ENCODE data around the gene FAM24A.
A peak's percentile ranks its signal among the peaks of the same experiment; 100 is the strongest.
"Not testable (repeated sequence)": the region's sequence is repeated elsewhere in the genome, so short reads cannot be mapped to it uniquely, and the experiment has no call there.

FAM24A gene, protein sequence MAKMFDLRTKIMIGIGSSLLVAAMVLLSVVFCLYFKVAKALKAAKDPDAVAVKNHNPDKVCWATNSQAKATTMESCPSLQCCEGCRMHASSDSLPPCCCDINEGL

DNA sequence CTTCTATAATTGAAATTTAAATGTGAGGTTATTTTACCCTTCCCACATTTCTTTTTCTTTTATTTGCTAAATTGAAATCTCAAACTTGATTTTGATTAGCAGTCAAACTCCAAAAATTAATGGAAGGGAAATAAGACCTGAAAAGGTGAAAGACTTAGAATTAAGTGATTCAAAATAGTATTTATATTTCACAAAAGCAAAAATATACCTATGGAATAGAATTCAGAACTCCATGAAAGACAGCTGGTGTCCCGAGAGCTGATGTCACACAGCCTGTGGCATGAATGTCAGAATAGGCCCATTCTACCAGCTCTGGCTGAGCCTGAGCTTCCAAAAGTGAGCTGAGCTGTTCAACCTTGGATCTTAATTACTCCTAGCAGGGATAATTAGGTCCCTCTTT, at the start of gene FAM24A:
FAM24A (plus strand) TSS at position 301 of the 400 bp plus-strand sequence. CDS start 1,025 bp downstream, outside the sequence.
- no peak for DNase-seq

DNA sequence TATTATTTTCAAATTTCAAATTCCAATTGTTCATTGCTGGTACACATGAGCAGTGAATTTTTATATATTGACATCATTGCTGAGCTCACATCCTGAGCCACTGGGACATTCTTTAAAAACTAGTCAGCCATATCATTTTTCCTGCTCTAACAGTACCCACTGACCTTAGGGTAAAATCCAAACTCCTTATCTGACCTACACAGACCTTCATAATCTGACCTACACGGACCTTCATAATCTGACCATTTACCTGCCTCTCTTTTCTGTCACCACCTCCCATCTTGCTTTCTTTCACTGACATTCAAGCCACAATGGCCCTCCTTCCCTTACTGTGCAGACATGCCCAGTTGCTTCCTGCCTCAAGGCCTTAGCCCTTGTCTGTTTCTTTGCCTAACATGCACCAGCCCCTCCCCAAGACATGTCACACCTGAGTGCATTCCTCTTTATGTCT, 48.7 kb upstream of the FAM24A start:
- no peak for DNase-seq

DNA sequence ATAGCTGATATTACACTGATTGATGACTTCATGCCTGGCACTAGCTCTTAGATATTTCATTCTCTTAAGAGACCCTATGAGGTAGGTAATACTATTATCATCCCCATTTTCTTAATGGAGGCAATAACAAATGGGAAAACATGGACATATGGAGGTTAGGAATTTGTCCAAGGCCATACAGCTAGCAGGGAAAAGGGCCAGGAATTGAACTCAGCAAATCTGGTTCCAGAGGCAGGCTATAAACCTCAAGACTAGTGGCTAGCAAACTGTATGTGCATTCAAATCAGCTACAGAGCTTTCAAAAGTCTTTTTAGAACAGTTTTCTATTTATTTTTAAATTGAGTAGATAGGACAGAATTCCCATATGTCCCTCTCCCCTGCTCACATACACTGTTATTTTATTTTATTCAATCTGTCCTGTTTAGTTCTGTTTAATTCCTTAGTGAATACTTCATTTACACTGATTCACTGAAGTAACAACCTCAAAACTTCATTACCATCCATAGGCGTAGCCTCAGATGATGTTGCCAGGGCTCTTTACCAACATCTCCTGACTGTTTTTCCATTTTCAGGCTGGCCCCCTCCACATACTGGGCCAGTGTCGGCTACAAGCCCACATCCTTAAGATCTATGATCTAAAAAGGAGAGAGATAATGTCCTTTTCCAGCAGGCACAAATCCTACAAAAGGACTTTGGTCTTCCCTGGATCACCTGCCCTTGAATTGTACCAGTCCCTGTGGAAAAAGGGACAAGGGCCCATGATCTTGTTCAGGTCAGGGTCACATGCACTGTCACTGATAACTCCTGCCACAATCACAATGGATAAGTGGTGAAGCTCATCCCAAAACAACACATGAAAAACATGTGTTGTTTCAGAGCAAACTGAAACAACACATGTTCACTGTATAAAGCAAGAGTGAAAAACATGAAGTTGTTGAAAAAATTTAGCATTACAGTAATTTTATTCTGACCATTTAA, 46.9 kb upstream of the FAM24A start:
- DNase-seq = no peak

DNA sequence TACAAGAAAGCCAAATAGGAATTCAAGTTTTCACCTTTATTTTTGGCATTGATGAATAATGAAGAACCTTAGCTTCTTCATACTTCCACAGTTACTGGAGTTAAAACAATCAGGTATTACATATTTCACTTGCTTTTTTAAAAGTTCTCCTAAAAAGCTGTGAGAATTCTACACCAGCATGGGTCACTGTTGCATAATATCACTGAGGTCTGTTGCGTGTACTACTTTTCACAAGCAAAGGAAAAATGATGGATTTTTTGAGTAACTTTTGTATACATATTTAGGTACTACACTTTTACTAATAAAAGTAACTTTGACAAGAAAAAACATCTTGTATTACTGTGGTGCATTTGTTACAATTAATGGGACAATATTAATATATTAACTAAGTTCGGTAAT, 46.2 kb upstream of the FAM24A start:
- DNase-seq = no peak

DNA sequence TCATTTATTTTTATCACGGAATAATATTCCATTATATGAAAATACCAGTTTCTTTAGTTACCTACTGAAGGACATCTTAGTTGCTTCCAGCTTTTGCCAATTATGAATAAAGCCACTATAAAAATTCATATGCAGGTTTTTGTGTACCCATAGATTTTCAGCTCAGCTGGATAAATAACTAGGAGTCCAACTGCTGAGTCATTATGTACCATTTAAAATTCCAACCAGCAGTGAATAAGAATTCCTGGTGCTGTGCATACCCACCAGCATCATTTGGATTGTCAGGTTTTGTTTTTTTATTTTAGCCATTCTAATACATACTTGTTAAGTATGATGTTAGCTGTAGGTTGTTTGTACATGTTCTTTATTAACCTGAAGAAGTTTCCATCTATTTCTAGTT, 45.5 kb upstream of the FAM24A start:
- no peak for DNase-seq

DNA sequence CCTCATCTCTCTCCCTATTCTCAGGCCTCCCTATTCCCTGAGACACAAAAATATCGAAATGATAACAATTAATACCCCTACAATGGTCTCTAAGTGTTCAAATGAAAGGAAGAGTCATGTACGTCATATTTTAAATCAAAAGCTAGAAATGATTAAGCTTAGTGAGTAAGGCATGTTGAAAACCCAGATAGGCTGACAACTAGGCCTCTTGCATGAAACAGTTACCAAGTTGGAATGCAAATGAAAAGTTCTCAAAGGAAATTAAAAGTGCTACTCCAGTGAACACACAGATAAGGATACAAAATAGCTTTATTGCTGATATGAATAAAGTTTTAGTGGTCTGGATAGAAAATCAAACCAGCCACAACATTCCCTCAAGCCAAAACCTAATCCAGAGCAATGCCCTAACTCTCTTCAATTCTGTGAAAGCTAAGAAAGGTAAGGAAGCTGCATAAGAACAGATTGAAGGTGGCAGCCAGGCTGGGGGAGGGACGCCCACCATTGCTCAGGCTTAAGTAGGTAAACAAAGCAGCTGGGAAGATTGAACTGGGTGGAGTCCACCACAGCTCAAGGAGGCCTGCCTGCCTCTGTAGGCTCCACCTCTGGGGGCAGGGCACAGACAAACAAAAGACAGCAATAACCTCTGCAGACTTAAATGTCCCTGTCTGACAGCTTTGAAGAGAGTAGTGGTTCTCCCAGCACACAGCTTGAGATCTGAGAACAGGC, 43.5 kb upstream of the FAM24A start:
- not testable (repeated sequence) for DNase-seq

DNA sequence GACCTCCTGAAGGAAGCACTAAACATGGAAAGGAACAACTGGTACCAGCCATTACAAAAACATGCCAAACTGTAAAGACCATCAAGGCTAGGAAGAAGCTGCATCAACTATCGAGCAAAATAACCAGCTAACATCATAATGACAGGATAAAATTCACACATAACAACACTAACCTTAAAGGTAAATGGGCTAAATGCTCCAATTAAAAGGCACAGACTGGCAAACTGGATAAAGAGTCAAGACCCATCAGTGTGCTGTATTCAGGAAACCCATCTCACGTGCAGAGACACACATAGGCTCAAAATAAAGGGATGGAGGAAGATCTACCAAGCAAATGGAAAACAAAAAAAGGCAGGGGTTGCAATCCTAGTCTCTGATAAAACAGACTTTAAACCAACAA, 41.6 kb upstream of the FAM24A start:
- not testable (repeated sequence) for DNase-seq

DNA sequence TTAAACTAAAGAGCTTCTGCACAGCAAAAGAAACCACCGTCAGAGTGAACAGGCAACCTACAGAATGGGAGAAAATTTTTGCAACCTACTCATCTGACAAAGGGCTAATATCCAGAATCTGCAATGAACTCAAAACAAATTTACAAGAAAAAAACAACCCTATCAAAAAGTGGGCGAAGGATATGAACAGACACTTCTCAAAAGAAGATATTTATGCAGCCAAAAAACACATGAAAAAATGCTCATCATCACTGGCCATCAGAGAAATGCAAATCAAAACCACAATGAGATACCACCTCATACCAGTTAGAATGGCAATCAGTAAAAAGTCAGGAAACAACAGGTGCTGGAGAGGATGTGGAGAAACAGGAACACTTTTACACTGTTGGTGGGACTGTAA, 38.5 kb upstream of the FAM24A start:
- not testable (repeated sequence) for DNase-seq

DNA sequence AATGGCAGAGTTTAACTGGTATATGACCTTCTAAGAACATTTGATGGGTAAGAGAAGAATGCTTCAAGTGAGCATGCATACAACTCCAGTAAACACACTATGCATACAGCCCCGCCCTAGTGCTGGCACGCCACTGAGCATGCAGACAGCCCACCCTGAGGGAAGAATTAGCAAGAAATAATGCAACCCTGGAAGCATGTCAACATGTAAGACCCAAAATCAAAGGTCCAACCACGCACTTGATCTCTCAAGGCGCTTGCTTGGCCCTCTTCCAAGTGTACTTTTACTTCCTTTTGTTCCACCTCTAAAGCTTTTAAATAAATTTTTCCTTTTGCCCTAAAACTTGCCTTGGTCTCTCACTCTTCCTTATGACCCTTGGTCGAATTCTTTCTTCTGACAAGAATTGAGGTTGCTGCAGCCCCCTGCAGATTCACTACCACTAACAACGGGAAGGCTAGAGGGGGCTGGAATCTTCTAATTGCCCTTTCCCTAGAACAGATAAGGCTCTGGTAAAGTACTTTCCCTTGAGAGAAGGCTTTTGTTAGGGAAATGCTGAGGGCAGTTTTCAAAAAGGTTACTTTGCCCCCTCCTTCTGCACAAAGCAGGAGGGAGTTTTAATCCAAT, 34.5 kb upstream of the FAM24A start:
- DNase-seq = no peak

DNA sequence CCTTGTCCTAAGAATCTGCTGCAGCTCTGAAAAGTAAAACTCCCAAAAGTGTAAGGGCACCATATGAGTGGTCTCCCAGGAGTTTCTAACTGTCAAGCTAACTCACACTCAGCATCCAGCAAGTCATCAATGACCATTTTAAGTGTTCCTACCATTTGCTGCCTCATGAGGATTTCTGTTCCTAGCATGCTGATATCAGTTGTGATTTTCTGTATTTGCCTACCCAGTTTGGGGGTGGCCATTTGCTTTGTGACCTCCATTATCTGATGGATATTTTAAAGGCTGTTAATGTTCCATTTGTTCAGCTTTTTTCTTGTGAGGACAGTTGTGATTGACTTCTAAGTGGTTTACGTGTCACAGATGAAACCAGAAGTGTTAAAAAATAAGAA, 33.9 kb upstream of the FAM24A start:
- DNase-seq = no peak

DNA sequence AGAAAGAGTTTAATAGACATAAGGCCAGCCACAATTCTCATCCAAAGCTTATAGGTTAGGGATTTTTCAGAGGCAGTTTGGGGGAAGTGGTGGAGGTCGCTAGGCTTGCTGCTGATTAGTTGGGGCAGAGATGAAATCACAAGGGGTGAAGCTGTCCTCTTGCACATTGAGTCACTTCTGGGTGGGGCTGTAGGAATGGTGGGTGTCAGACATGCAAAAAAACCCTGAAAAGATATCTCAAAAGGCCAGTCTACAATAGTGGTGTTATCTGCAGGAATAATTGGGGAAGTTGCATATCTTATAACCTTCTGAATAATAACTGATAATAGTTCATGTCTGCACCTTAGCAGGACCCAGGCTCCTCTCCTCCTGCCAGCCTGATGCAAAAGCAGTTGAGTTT, 33.1 kb upstream of the FAM24A start:
- DNase-seq = no peak

DNA sequence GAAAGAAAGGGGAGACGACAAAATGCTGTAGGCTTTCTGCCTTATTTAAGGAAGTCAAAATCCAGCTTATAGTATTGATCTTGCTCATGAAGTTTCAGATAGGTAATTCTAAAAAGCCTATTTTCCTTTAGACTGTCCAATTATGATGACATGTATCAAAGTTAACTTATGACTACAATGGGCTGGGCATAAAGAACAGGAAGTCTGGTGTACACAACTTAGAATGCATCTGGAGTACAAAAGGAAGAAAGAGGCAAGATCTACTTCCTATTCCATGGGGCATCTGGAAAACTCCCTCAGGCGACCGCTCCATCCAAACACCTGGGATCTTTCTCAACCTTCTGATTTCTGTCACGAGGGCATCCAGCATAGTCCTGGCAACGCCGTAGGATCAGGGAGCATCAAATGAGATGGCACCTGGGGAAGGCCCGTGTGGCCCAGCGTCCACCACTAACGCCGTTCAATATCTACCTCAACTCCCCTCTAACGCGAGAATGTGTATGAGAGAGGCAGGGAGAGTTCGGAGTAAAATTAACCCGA, 31.5 kb upstream of the FAM24A start:
- no peak for DNase-seq

DNA sequence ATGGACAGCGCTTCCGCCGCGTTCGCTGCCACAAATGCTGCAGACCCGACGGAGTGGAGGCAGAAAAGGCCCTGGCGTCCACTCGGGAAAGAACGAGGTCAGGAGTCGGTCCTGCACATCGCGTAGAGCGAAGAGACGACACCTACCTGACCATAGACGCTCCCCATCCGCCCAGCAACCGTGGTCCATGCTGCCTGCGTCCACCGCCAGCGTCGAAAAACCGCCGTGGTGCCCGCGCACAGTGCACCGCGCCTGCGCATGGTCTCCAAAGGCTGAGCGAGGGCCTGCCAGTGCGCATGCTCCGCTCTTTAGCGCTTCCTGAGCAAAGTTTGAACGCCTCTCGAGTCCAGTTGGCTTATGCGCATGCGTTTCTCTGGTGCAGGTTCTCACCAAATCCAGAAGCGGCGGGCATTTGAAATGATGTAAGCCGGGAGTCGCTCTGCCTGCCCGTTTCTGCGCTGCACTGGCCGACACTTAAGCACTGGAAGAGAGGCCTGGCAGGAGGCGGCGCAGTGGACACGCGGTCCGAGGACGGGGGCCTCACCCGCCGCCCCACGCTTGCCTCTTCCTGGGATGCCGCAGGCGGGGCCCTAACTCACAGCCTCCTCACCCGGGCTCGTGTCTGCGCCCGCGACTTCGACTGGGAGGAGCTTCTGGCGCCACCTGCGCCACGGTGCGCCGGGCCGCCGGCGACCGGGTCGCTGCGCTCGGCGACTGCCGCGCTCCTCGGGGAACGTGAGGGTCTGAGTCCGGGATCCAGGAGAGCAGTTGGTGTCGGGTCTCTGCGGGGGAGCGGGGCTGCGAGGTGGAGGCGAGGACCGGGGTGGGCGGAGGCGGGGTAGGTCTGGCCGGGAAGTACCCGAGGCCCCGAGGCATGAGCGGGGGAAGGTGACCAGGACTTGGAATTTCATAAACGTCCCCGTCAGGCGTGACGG, 30.8 kb upstream of the FAM24A start, which contains the start of gene FAM24B:
FAM24B (minus strand) TSS at position 243 of the 935 bp plus-strand sequence. CDS start 29,066 bp downstream, outside the sequence.
- peak; percentile 96 for DNase-seq

DNA sequence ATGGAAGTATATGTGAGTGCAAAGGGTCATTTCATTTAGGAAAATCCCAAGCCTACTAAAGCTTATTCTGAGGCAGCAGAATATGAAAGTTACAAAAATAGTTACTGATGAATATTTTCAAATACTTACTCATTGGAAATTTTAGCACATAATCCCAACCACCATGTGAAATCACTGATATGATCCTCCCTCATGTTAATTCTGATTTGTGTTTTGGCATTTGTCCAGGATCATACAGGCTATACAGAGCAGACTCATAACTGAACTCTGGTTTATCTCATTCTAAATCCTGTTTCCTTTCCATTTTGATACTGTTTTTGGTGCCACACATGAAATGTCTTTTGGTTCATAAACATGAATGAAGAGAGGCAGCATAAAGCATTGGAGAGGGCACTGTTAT, 27.6 kb upstream of the FAM24A start:
- DNase-seq = no peak

DNA sequence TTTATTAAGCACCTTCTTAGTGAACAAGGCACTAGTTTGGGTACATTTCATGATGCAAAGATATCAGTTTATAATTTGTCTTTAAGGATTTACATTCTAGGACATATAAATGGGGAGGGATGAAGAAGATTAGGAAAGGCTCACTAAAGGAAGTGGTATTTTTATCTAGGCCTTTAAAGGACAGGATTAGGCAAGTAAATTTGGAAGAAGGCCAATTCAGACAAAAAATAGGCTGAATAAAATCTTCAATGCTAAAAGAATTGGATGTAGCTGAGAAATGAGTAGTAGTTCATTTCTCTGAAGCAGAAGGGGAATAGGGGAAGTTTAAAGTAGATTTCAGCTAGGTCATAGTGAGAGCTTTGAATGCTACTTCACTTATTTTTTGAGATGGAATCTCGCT, 26.2 kb upstream of the FAM24A start:
- DNase-seq = no peak

DNA sequence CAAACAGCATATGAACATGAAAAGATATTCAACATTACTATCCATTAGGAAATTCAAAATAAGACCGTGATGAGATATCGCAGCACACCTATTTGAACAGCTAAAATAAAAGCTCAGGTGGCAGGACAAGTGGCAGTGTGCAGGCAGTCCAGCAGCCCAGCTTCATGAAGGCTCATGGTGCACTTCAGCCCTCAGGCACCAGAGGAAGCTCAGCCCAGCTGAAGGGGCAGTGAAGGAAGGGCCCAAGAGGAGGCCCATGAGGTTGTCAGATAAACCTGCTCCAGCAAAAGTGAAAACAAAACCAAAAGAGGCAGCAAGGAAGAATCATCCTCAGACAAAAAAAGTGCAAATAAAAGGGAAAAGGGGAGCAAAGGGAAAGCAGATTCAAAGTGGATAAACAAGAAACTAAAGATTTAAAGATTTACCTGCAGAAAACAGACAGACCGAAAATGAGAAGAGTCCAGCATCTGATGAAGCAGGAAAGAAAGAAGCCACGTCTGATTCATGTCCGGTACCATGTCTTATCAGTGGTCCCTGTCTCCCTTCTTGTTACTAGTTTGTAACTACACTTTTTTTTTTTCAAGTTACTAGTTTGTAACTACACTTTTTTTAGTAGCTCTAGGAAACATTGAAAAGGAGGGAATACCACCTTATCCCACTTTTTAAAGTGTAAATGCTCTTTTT, 16.0 kb upstream of the FAM24A start:
- DNase-seq = no peak

DNA sequence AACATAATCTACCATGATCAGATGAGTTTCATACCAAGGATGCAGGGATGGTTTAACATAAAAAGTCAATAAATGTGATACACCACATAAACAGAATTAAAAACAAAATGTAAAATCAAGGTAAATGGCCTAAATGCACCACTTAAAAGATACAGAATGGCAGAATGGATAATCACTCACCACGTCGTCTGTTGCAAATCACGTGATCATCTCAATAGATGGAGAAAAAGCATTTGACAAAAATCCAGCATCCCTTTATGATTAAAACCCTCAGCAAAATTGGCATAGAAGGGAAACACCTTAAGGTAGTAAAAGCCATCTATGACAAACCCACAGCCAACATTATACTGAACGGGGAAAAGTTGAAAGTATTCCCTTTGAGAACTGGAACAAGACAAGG, 6.5 kb upstream of the FAM24A start:
- not testable (repeated sequence) for DNase-seq

DNA sequence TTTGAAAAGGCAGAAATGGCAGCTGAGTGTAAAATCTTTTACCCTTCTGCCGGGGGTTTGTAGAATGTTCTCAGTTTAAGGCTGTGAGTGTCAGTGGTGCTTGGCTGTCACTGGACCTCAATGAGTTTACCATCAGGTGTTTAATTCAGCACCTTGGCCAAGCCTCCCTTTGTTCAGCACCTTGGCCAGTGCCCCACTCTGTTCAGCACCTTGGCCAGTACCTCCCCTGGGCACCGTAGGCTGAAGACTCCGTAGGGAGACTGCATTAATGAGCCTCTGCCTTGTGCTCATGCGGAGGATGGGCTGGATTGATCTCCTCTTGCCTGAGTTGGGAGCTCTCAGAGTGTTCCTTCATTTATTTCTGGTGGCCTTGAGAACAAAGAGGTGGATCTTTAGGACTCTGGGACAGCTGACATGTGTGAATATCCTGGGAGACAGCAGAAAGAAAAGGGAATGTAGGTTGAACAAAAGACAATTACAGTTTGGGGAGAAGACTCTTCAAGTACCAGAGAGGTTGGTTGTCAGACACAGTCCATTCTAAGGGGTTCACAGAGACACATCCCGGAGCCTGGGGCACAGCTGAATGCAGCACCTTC, 1.6 kb downstream of the FAM24A start:
- peak; percentile 54 for DNase-seq

DNA sequence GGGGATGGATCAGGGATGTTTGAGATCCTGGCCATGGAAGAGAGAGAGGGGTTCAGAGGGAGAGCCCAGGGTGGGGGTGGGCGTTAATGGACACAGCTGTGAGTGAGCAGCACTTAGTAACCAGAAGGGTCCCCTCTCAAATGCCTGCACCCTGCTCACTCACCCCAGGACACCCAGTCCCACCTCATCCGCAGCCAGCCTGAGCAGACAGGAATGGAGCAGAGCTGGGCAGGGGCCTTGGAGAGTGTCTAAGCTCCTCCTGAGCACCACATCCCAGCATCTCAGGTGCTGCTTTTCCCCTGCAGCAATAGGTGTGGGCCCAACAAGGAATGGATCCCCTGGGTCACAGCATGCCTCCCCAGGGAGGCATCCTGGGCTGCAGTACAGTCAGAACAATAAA, 5.3 kb downstream of the FAM24A start:
- DNase-seq = no peak

DNA sequence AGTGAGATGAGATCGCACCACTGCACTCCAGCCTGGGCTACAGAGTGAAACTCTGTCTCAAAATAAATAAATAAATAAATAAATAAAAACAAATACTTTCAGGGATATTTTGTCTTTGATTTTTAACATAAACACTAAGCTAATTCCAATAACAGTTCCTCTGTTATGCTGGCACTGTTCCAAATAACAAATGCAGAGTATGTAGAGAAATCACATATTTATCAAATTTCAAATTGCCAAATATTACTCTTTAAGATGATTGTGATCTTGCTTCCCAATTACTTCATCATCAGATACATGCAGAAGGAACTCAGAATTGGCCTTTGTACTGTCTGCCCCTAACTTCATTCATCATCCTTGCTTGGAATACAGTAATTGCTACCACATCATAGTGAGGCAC, 19.7 kb downstream of the FAM24A start:
- DNase-seq = no peak

Data from stimulated activated CD4-positive, alpha-beta T cell treated with anti-CD3 and anti-CD28 coated beads, Interleukin-15, amount 100 ng/mL, for 24 hours (primary cell).